Prostate gland (tissue), 2 donors: ENCODE results near the gene MYO18B.

Experiments used
- CTCF ChIP-seq, 4 experiments: fragments of 200-600 bp in 2 of 4; fragments of 450-650 bp in 2 of 4; sonication (generic) in 2 of 4; IDR thresholded peaks; 1 replicate in 3 of 4; 2 replicates in 1 of 4; pipeline ENCODE4 v1.5.1; 2016 to 2019; ENCODE audit warnings: antibody characterized with exemption in 4 of 4, mild to moderate bottlenecking in 2 of 4, moderate library complexity in 2 of 4
- POLR2AphosphoS5 ChIP-seq: sonication (generic); formaldehyde crosslinking; IDR thresholded peaks from one replicate; pipeline ENCODE4 v1.6.1; 2017; ENCODE audit warnings: antibody characterized with exemption

GRCh38 chr22:25693268-25693565 is 48.8 kb upstream of the MYO18B start:
- TF ChIP-seq CTCF (IDR thresholded peaks at IDR 0.05) = no peak
- no peak for TF ChIP-seq POLR2AphosphoS5
